ENCODE results near the gene SASS6.

The SASS6 gene

DNA sequence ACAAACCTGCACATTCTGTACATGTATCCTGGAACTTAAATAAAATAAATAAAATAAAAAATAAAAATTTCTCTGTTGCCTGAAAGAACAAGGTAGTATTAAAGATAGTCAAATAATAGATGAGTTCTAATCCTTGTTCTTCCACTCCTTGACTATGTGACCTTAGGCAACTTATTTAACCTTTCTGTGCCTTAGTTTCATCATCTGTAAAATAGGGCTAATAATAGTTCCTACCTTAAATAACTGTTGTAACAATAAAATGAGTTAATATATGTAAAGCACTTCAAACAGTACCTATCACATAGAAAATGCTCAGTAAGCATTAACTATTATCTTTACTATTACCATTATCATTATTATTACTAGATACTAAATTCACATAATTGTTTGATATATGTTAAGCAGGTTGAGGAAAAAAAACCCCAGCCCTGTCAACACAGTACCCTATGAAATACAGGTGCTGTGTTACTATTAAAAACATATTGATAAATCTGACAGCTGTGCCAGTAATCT is 23.1 kb downstream of the SASS6 start:
- TF ChIP-seq, protein P1, sequence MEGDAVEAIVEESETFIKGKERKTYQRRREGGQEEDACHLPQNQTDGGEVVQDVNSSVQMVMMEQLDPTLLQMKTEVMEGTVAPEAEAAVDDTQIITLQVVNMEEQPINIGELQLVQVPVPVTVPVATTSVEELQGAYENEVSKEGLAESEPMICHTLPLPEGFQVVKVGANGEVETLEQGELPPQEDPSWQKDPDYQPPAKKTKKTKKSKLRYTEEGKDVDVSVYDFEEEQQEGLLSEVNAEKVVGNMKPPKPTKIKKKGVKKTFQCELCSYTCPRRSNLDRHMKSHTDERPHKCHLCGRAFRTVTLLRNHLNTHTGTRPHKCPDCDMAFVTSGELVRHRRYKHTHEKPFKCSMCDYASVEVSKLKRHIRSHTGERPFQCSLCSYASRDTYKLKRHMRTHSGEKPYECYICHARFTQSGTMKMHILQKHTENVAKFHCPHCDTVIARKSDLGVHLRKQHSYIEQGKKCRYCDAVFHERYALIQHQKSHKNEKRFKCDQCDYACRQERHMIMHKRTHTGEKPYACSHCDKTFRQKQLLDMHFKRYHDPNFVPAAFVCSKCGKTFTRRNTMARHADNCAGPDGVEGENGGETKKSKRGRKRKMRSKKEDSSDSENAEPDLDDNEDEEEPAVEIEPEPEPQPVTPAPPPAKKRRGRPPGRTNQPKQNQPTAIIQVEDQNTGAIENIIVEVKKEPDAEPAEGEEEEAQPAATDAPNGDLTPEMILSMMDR (IDR thresholded peaks at IDR 0.05) = no peak
- no peak for TF ChIP-seq ZFX (IDR thresholded peaks at IDR 0.05; ENCODE audit: borderline replicate concordance)
- no peak overlapping the region for H3K27ac ChIP-seq

DNA sequence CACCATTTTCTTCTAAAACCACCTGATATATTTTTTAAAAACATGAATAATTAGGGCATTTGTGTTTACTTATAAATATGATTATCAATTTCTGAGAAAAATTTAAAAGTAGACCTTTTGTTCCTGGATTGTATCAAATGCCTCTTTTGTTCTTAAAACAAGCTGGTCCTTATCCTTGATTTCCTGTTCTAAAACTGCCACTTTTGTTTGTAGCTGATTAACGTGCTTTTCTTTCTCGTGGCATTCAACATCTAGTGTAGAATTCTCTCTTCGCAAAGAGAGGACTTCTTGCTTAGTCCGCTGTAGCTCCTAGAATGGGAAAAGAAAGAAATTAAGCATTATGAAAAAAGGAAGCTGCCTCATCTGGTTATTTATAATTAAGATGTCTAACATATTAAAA is 25.0 kb downstream of the SASS6 start:
- no peak for TF ChIP-seq ZFX (IDR thresholded peaks at IDR 0.05; ENCODE audit: borderline replicate concordance)
- TF ChIP-seq, protein P1 (IDR thresholded peaks at IDR 0.05) = no peak
- no peak overlapping the region for H3K27ac ChIP-seq

DNA sequence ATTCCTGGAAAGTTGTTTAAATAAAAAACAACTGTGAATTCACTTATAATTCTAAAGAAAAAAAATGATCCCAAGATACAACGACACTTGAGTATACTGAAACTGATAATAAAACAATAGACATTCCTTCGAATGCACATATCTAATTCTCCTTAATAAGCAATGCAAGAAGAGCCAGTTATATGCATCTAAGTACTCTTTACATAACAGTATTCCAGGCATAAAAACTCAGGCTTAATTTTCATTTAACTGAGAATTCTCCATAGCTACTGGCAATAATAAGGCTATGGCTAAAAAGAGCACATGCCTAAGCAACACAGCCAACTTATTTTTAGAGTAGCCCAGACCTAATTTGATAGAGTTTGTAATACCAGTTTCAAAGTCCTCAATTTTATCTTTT is 31.2 kb downstream of the SASS6 start:
- TF ChIP-seq ZFX (IDR thresholded peaks at IDR 0.05; ENCODE audit: borderline replicate concordance) = no peak
- TF ChIP-seq, protein P1 (IDR thresholded peaks at IDR 0.05) = no peak
- H3K27ac ChIP-seq = no peak overlapping the region

DNA sequence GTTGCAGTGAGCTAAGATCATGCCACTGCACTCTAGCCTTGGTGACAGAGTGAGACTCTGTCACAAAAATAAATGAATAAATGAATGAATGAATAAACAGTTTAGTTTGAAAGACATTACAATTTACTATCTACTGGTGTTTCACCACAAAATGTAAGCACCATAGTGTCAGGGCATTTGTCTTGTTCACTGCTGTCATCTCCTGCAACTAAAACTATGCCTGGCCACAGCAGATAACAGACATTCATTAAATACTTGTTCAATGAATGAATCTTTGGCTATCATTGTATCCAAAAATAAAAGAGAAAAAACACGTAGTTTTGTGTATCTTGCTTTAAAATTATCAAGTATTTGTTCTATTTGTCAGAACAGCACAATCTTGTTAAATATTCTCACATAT is 32.5 kb downstream of the SASS6 start:
- TF ChIP-seq, protein P1 (IDR thresholded peaks at IDR 0.05) = no peak
- TF ChIP-seq ZFX (IDR thresholded peaks at IDR 0.05; ENCODE audit: borderline replicate concordance) = no peak
- H3K27ac ChIP-seq = no peak overlapping the region

DNA sequence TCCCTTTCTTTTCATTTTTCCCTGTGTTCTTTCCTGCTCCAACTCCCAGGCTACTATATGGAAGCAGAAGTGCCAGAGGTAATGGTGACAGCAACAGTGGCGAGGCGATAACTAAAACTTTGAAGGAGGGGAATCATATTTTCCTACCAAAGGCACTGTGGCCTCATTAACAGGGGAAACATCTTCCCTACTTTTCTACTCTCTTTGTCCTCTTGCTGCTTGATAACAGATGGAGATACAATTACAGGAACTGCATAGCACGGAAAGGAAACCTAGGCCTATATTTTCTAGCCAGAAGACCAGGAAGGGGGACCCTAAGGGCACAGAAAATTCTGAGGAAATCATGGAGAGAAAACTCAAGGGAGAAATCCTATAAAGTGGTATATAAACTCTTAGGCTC is 42.3 kb downstream of the SASS6 start:
- H3K27ac ChIP-seq = no peak overlapping the region
- TF ChIP-seq, protein P1 (IDR thresholded peaks at IDR 0.05) = no peak
- TF ChIP-seq ZFX (IDR thresholded peaks at IDR 0.05; ENCODE audit: borderline replicate concordance) = no peak

DNA sequence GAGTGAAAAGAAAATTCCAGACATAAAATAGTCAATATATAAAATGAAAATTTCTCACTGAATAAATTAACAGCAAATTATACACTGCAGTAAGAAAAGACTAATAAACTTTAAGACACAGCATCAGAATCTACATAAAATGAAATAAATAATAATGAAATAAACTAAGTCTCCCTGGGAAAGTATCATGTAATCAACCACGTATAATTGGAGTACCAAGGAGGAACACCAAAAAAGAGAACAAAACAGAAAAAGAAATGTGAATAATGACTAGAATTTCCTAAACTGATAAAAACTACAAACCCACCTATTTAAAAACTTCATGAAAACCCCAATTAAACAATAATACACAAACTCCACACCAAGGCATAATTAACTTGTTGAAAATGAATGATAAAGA is 43.6 kb downstream of the SASS6 start:
- no peak for TF ChIP-seq ZFX (IDR thresholded peaks at IDR 0.05; ENCODE audit: borderline replicate concordance)
- TF ChIP-seq, protein P1 (IDR thresholded peaks at IDR 0.05) = no peak

DNA sequence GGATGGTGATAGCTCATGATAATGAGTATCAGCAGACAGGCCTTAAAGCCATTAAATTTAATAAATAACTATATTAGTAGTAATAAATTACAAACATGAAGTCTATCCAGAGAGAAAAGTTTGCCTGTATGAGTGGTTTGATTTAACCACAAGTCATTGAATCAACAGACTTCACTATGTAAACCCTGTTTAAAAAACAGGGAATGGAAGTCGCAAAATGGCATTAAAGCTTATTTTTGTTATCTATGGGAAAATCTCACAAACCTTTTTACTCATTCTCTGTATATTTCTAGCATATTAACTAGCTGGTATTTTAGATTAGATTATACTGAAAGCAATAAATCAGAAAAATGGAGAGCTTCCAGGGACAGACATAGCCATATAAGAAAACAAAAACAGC is 45.3 kb downstream of the SASS6 start:
- no peak for TF ChIP-seq ZFX (IDR thresholded peaks at IDR 0.05; ENCODE audit: borderline replicate concordance)
- TF ChIP-seq, protein P1 (IDR thresholded peaks at IDR 0.05) = no peak
- no peak overlapping the region for H3K27ac ChIP-seq

More for the DNA sequence above, 43.6 kb downstream of the SASS6 start:
- no peak overlapping the region for H3K27ac ChIP-seq

Measured in 22Rv1 (cell line).